ENCODE measurements around the gene GPBP1L1.

GRCh38 chr1:45718289-45718688 is 32.0 kb upstream of the GPBP1L1 start:
- TF ChIP-seq POLR2AphosphoS5 (IDR thresholded peaks at IDR 0.05; ENCODE audit: borderline replicate concordance, low read depth, low read length) (no peak), EZH2 (IDR thresholded peaks at IDR 0.05) (no peak), FOXP2 (optimal IDR thresholded peaks at IDR 0.05; ENCODE audit: control extremely low read depth, extremely low read length, insufficient read depth) (no peak)
